DMS114 treated with DMSO at 0.1 percent for 48 hours (cell line): ENCODE measurements around the gene DNAAF5.
"Not testable (repeated sequence)": the region's sequence is repeated elsewhere in the genome, so short reads cannot be mapped to it uniquely, and the experiment has no call there.

Experiments used
- DNase-seq: peaks from one replicate; lab custom pipeline; 2025; ENCODE audit not compliant: unreplicated experiment; lab: John Stamatoyannopoulos, UW

The DNAAF5 gene

DNA sequence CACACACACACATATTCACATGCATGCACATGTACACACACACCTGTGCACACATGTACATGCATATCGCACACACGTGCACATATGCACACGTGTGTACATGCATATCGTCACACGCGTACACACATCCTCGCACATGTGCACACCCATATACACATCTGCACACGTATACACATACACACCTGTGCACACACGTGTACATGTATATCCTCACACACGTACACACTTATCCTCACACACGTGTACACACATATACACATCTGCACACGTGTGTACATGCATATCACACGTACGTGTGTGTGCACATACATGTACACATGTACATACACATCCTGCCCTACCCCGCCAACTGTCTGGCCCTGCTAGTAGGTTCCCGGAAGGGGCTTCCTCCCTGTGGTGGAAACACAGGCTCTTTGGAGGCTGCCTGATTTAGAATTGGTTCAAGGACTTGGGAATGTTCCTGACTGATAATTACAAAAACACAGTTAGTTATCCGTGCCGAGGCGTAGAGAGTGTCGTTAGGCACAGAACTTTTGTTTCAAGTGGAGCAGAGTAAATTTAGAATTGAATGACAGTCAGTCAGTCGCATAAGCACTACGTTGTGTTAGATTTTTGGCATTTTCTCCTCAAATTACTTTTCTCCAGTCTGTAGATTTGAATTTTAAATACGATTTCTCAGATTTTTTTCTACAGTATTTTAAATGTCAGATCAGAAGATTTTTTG, 19.1 kb downstream of the DNAAF5 start:
- no peak for DNase-seq

DNA sequence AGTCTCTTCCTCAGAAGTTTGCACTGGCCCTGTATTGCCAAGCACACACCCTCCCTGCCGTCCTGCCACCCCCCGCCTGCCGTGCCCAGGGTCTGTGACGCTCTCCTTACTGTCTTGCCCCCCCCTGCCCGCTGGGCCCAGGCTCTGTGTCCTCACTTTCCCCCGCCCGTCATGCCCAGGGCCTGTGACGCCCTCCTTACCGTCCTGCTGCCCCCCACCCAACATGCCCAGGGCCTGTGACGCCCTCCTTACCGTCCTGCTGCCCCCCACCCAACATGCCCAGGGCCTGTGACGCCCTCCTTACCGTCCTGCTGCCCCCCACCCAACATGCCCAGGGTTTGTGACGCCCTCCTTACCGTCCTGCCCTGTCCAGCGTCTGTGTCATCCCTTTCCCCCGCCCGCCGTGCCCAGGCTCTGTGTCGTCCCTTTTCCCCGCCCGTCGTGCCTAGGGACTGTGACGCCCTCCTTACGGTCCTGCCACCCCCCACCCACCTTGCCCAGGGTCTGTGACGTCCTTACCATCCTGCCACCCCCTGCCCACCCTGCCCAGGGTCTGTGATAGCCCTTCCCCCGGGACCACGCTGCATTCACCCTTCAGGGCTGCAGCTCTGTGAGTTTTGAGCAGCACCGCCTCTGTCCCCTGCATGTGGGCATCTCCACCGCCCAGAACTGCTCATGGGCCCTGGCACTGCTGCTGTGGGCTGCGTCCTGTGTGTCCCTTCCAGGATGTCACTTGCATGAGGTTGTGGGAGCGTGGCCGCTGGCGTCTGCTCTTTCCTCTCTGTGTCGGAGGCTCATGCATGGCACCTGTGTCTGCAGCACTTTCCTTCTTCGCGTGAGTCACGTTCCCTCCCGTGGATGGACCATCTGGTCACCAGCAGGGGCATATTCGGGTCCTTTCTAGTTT, 19.9 kb downstream of the DNAAF5 start:
- no peak for DNase-seq

DNA sequence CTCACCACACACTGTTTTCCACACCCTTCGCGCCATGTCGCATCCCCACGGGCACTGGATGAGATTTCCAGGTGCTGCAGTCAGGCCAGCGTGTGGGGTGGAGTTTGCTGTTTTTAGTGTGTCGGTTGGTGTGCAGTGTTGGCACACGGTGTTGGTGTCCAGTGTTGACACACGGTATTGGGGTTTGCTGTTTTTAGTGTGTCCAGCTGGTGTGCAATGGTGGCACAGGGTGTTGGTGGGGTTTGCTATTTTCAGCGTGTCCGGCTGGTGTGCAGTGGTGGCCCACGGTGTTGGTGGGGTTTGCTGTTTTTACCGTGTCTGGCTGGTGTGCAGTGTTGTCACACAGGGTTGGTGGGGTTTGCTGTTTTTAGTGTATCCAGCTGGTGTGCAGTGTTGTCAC, 20.7 kb downstream of the DNAAF5 start:
- no peak for DNase-seq

DNA sequence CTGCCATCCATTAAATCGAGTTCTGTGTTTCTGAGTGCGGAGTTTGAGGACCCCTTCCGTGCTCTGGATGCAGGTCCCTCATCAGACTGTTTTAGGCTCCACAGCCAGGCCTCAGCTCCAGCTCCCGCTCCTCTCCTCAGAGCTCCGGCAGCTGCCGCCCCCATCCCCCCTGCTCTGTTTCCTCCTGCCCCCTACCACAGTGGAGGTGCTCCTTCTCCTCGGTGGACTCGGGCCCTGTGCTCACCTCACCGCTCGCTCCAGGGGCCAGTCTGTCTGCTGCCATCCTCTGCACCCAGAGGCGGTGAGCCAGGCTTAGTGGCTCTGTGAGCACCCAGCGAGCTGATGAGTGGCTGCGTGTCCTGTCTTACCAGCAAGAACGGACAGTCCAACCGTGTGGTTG, 21.9 kb downstream of the DNAAF5 start:
- DNase-seq: no peak

DNA sequence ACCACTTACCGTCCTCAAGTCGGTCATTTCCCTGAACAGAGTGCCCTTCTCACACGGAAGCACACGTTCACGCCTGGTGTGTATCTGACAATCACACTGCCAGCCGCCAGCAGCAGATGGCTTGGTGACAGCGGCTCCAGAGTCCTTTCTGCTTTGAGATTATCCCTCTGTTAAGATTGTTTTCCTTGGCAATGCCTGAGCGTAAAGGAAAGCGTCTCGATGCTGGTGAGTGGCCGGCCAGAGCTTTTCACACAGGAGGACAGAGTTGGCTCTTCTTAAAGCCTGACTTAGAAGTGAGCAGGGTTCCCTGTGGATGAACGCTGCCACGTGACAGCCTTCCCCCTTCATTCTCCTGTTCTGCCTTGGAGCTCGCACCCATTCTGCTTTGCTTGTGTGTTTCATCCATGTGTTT, 22.6 kb downstream of the DNAAF5 start:
- no peak for DNase-seq

DNA sequence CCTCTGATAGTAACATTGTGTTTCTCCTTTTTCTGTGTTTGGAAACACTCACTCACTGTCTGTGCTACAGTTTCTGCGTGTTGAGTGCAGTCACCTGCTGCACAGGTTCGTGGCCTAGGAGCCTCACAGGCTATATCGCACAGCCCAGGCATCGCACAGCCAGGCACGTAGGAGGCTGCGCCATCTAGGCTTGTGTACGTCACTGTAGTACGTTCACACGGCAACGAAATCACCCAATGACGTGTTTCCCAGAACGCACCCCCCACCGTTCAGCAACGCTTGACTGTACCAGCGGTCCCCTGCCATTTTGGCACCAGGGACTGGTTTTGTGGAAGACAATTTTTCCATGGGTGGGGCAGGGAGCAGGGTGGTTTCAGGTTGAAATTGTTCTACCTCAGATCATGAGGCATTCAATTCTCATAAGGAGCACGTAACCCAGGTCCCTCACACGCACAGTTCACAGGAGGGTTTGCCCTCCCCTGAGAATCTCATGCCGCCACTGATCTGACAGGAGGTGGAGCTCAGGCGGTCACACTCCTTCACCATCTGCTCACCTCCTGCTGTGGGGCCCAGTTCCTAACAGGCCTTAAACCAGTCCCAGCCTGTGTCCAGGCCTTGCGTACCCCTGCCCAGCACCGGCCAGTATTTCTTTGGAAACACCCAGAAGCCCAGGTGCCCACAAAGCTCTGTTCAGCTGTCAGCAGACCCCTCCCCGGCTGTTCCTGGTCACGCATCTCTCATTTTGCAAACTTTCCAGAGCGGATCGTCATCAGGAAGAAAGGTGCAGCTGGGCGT, 23.8 kb downstream of the DNAAF5 start:
- no peak for DNase-seq

DNA sequence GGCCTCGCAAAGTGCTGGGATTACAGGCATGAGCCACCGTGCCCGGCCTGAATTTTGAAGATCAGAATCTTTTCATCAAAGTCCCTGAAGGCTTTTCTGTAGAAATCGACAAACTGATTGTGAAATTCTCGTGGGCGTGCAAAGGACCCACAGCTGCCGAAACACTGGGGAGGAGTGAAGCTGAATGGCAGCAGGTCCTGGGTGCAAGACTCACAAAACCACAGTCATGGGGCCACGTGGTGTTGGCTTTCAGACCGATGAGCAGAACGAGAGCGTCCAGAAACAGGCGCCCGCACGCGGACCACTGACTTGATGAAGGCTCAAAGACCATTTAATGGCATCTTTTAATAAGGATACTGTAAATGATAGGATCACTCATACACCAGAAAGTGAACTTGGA, 25.3 kb downstream of the DNAAF5 start:
- no peak for DNase-seq

DNA sequence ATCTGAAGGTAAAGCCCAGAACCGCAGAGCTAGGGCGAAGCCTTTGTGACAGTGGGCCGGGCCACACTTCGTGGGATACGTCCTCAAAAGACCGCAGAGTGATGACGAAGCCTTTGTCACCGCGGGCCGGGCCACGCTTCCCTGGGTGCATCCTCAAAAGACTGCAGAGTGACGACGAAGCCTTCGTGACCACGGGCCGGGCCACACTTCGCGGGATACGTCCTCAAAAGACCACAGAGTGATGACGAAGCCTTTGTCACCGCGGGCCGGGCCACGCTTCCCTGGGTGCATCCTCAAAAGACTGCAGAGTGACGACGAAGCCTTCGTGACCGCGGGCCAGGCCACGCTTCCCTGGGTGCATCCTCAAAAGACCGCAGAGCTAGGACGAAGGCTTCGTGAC, 25.8 kb downstream of the DNAAF5 start:
- not testable (repeated sequence) for DNase-seq

DNA sequence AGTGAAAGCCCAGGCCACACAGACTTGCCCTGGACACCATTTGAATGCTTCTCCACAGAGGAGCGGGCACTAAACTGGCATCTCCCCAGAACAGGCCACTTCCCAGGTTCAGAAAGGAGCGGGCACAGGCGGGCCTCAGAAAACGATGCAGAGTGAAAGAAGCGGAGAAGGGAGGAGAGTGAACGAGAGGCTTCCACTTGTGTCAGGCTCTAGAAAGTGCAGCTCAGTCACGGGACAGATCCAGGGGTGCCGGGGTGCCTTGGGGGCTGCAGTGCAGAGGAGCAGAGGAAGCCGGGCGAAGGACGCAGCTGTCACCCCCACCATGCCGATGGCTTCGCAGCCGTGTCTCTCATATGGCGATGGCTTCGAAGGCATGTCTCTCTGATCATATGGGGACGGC, 26.7 kb downstream of the DNAAF5 start:
- DNase-seq: no peak

DNA sequence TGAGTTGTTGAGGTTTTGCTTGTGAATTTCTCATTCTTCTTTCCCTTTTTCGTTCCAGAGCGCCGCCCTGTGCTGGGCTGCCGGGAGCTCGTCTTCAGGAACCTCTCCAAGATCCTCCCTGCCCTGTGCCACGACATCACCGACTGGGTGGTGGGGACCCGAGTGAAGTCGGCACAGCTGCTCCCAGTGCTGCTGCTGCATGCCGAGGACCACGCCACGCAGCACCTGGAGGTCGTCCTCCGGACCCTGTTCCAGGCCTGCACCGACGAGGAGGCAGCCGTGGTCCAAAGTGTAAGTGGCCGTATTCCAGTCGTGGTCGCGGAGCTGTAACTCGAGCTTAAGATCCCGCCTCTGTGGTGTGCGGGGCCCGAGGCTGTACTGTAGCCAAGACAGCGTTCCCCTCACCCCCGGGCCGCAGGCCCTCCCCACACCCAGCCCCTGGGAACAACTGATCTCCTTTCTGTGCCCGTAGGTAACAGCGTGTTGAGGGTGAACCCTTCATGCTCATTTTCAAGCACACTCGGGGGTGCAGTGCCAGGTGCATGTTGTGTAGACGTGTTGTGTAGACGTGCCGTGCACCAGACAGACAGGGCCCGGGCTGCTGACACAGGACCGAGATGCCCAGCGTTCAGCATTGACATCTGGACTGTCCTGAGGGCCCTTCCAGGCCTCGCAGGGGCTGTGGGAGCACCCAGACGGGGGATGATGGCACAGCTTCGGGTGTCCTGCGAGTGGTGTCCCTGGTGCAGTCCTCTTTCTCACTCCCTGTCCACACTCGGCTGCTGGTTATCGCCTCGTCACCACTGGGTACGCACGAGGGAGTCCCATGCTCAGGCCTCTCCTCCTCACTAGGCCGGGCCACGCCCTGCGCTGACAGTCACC, 28.3 kb downstream of the DNAAF5 start:
- no peak for DNase-seq

DNA sequence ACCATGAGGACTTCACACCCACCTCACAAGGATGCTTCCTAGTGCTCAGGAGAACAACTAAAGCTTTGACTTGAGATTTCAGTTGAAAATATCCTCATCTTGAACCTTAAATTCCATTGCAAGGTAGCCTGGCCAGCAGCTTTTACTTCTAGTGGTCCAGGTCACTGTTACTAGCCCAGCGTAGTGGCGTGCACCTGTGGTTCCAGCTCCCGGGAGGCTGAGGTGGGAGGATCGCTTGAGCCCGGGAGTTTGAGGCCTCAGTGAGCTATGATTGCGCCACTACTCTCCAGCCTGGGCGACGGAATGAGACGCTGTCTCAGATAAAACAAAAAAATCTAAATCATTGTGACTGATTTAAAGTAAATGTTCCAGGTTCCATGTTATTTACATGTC, 28.9 kb downstream of the DNAAF5 start:
- no peak for DNase-seq

DNA sequence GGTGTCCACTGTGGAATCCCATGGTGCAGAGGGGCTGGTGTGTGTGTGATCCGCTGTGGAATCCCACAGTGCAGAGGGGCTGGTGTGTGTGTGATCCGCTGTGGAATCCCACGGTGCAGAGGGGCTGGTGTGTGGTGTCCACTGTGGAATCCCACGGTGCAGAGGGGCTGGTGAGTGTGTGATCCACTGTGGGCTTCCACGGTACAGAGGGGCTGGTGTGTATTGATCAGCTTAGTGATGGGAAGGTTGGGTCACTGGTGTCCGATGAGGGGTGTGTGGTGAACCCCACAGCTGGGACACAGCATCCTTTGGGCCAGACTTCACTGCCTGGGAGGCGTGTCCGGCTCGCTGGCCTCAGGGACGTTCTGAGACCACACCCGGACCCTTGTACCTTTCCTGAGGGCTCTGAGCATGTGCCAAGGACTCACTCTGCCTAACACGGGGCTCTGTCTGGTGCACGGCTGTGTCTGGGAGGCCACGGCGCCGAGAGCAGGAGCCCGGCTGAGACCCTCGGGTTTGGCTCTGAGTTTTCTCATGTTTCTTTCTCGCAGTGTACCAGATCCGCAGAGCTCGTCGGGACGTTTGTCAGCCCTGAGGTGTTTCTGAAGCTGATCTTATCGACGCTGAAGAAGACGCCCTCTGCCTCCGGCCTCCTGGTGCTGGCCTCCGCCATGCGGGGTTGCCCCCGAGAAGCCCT, 29.9 kb downstream of the DNAAF5 start:
- no peak for DNase-seq

DNA sequence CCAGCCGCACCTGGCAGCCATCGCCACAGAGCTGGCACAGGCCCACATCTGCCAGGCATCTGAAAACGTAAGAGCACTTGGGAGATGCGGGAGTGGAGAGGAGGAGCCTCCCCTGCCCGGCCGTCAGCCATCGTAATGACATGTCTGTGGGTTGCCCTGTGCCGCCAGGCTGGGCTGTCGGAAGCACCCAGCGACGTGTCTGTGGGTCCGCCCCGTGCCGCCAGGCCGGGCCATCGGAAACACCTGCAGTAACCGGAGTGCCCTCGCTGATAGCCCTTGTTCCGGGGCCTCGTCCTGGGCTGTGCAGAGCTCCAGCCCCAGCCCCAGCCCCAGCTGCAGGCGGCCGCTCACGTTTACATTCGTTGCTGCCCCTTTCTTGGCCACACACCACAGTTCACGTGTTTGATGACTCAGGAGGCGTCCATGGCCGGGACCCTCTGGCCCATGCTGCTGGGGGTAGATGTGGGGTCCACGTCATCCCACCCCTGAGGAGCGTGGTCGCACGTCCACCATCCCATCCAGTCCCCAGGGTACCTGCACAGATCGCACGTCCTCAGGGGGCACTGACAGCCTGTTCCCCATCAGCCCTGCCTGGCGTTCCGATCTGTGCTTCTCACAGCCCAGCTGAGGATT, 30.5 kb downstream of the DNAAF5 start:
- no peak for DNase-seq

DNA sequence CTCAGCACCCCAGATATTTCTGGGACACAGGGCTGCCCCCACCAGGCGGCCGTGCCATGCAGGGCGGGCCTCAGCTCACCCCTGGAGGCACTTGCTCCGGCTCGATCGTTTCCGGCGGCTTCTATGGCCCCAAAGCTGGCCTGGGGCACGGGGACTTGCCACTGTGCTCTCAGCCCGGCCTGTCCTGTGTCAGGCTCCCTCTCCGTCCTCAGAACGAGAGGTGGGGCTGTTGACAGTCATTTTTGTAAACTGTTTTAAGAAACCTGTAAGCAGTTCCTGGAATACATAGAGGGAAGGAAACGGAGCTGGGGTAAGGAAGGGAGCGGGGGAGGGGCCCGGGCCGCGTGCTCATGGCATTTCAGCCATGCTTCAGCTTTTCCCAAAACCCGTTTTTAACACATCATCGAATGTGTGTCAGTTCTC, 31.3 kb downstream of the DNAAF5 start:
- no peak for DNase-seq

DNA sequence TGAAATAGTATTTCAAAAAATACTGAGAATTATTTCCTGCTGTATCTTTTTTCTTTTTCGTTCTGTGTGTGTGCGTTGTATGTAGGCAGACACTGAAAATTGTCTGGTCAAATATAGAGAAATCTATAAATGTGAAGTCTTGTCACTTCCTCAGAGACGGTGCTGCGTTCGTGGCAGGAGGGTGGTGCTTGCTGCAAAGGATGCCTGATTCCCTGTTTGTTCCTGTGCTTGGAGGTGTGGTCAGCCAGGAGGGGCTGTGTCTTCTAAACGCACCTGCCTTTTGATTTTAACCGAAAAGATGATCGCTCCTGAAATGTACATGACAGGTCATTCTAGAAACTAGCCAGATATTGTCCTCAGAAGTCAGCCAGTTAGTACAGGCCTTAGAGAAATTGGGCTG, 33.1 kb downstream of the DNAAF5 start:
- DNase-seq: no peak

DNA sequence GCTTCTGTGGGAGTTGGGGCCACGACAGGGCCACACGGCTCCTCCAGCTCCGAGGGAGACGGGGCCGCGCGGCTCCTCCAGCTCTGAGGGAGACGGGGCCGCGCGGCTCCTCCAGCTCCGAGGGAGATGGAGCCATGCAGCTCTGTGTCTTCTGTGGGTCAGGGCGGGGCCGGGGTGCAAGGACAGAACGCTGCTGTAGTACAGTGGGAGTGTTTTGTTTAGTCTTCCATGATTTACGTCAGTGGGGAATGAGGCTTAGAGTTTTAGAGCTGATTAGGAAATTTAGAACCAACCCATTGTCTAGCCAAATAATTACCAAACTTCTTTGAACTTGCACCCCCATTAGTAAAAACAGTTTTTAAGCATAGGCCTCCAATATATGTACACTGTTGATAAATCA, 33.5 kb downstream of the DNAAF5 start:
- DNase-seq: no peak

DNA sequence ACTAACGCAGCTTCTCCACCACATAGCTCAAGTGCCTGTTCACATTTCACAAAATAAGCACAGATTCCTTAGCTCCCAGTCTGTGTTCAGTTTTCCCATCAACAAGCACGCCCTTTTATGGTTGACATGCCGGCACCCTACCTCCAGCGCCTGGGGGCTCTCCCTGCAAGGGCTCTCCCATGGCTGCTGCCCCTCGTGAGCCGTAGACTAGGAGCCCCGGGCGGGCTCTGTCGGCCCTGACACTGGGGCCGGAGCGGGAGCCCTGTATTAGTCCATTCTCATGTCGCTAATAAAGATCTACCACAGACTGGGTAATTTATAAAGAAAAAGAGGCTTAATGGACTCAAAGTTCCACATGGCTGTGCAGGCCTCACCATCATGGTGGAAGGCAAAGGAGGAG, 34.6 kb downstream of the DNAAF5 start:
- DNase-seq: no peak

DNA sequence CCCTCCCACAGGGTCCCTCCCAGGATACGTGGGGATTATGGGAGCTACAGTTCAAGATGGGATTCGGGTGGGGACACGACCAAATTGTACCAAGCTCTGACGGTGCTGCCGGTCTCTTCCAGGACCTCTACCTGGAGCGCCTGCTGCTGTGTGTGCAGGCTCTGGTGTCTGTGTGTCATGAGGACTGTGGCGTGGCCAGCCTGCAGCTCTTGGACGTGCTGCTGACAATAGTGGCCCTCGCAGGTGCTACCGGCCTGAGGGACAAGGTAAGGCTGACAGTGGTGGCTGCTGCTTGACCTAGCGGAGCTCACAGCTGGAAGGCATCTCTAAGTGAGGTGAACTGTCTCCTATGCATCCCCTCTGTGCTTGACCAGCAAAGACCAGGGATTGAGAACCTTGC, 35.1 kb downstream of the DNAAF5 start:
- no peak for DNase-seq

DNA sequence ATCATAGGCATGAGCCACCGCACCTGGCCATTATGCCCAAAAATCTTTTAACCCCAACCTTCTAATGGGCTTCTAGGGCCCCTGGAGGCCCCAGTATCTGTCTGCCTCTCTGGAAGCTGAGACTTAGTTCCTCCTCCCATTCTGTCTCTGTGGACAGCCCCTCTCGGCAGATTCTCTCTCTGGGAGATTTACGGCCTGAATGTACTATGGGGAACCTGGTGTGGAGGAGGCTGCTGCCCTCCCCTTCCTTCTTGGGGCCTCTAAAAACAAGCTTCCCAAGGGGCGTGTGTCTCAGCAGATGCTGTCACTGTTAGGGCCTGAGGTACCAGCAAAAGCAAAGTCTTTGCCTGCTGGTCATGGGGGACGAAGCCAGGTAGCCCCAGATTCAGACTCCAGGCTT, 36.4 kb downstream of the DNAAF5 start:
- no peak for DNase-seq

DNA sequence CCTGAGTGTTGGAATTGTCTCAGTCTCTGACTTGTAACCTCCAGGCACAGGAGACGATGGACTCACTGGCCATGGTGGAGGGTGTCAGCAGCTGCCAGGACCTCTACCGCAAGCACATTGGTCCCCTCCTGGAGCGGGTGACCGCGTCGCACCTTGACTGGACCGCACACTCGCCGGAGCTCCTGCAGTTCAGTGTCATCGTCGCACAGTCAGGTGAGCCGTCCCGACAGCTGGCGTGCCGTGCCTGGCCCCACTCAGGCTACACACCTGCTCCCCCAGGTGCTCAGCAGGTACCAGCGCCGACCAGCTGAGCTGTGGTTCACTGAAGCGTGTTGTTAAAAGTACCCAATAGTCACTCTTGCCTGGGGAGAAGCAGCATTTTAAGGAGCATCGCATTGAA, 37.3 kb downstream of the DNAAF5 start:
- no peak for DNase-seq
